Tibial artery (tissue), 4 donors: Measurements from ENCODE around the gene RNF157.

ENCODE experiments used
- DNase-seq, 2 donors: peaks; one replicate each; pipeline ENCODE4 v3.0.0-alpha.2; 2019
- H3K27ac ChIP-seq, 2 donors: fragments of 200-600 bp; sonication (generic) in 1 of 2; 1 replicate in 1 of 2; 2 replicates in 1 of 2; pipeline ENCODE4 v1.5.1; 2018 to 2019; ENCODE audit warnings: mild to moderate bottlenecking in 1 of 2
- H3K27me3 ChIP-seq, 2 donors: fragments of 200-600 bp; sonication (generic) in 1 of 2; one replicate each; pipeline versions ENCODE4 v1.5.1 to v1.6.0; 2016 to 2019
- H3K36me3 ChIP-seq, 3 donors: fragments of 200-600 bp; sonication (generic) in 2 of 3; one replicate each; pipeline ENCODE4 v1.5.1; 2016 to 2019; ENCODE audit warnings: mild to moderate bottlenecking in 2 of 3
- H3K4me1 ChIP-seq, 4 donors: fragments of 200-600 bp; sonication (generic) in 2 of 4; 1 replicate in 3 of 4; 2 replicates in 1 of 4; pipeline ENCODE4 v1.5.1; 2016 to 2019
- H3K4me3 ChIP-seq, 2 donors: fragments of 200-600 bp; sonication (generic) in 1 of 2; 1 replicate in 1 of 2; 2 replicates in 1 of 2; pipeline ENCODE4 v1.5.1; 2018 to 2019; ENCODE audit warnings: mild to moderate bottlenecking in 2 of 2
- H3K9me3 ChIP-seq, 3 donors: fragments of 200-600 bp; sonication (generic) in 1 of 3; one replicate each; pipeline ENCODE4 v1.5.1; 2016 to 2019
- CTCF ChIP-seq, 2 experiments: fragments of 200-600 bp in 1 of 2; fragments of 450-650 bp in 1 of 2; IDR thresholded peaks; one replicate each; pipeline ENCODE4 v1.5.1; 2017 to 2019; ENCODE audit warnings: antibody characterized with exemption in 2 of 2, mild to moderate bottlenecking in 1 of 2, moderate library complexity in 1 of 2
- intact Hi-C: fragments of 100-400 bp; cut with DNase I; formaldehyde crosslinking; loops from one replicate; pipeline ENCODE4 v1.15.0; 2023; ENCODE audit warnings: low total_unique reads

RNF157 gene

GRCh38 chr17:76275382-76276068, 35.2 kb upstream of the RNF157 start:
- Histone ChIP-seq H3K36me3 (peaks cover 0 to 10% (median 4%) of the 10 kb centered on the region in 3 donors), H3K4me3 (no peak overlapping the region), H3K9me3 (no peaks in the 10 kb centered on the region), H3K27me3 (no peaks in the 10 kb centered on the region), H3K27ac (no peak overlapping the region), H3K4me1 (peaks cover 0 to 36% (median 18%) of the 10 kb centered on the region in 4 donors)
- no peak for DNase-seq
- no peak for TF ChIP-seq CTCF (IDR thresholded peaks at IDR 0.05)
- intact Hi-C loops: loop anchor here (10.0 kb wide), 1 partner anchor 371 kb away; the partner anchor contains the start of gene MRPL38

- DNase-seq: no peak
- intact Hi-C loops: loop anchor here (10.0 kb wide), 1 partner anchor 370 kb away; the partner anchor contains the start of gene MRPL38
- Histone ChIP-seq H3K4me1 (peaks cover 0 to 43% (median 19%) of the 10 kb centered on the region in 4 donors), H3K27ac (no peak overlapping the region), H3K27me3 (no peaks in the 10 kb centered on the region), H3K9me3 (no peaks in the 10 kb centered on the region), H3K4me3 (no peak overlapping the region), H3K36me3 (peaks cover 0 to 18% (median 14%) of the 10 kb centered on the region in 3 donors)
- no peak for TF ChIP-seq CTCF (IDR thresholded peaks at IDR 0.05)
These were observed 34.0 kb upstream of the RNF157 start for GRCh38 chr17:76274112-76274956.

- H3K9me3 ChIP-seq: no peaks in the 10 kb centered on the region
- no peak overlapping the region for H3K4me3 ChIP-seq
- TF ChIP-seq CTCF (IDR thresholded peaks at IDR 0.05): no peak
- DNase-seq: no peak
- no peaks in the 10 kb centered on the region for H3K27me3 ChIP-seq
- intact Hi-C loops: loop anchor here (10.0 kb wide), 1 partner anchor 369 kb away; the partner anchor contains the start of gene MRPL38
- H3K27ac ChIP-seq: no peak overlapping the region
- H3K4me1 ChIP-seq: peaks cover 0 to 48% (median 26%) of the 10 kb centered on the region in 4 donors
- peaks cover 0 to 25% (median 19%) of the 10 kb centered on the region in 3 donors for H3K36me3 ChIP-seq
These were observed 33.3 kb upstream of the RNF157 start for GRCh38 chr17:76273445-76274111.

- Histone ChIP-seq H3K27me3 (no peaks in the 10 kb centered on the region), H3K27ac (no peak overlapping the region), H3K9me3 (no peaks in the 10 kb centered on the region), H3K4me3 (peak overlapping the region; percentile 23 to 25), H3K4me1 (peaks cover 0 to 55% (median 34%) of the 10 kb centered on the region in 4 donors), H3K36me3 (peaks cover 0 to 26% (median 24%) of the 10 kb centered on the region in 3 donors)
- DNase-seq: no peak
- TF ChIP-seq CTCF (IDR thresholded peaks at IDR 0.05): no peak
- intact Hi-C loops: loop anchor here (10.0 kb wide), 1 partner anchor 368 kb away; the partner anchor contains the start of gene MRPL38
These were observed 32.5 kb upstream of the RNF157 start for GRCh38 chr17:76272541-76273444.
